Neural progenitor cell (in vitro differentiated cells): ENCODE measurements around the gene COL23A1. TPM values are rescaled to one million over a fixed set of nuclear protein-coding genes. Genes with fewer than 3 reads are reported as not detected.

Source experiments
- DNase-seq: peaks from one replicate; pipeline ENCODE4 v3.0.0-alpha.2; 2016; ENCODE audit warnings: low spot score
- H2AFZ ChIP-seq: fragments of 200-600 bp; sonication (generic); replicated peaks from 2 replicates; pipeline ENCODE4 v1.6.1; 2016; ENCODE audit warnings: antibody characterized with exemption
- H3F3A ChIP-seq: fragments of 200-600 bp; sonication (generic); 2 replicates; pipeline ENCODE4 v1.6.1; 2016; ENCODE audit warnings: antibody characterized with exemption, low read depth
- H3K27ac ChIP-seq: fragments of 200-600 bp; sonication (generic); 2 replicates; pipeline ENCODE4 v1.5.1; 2016; ENCODE audit warnings: mild to moderate bottlenecking
- H3K27me3 ChIP-seq: fragments of 200-600 bp; sonication (generic); 2 replicates; pipeline ENCODE4 v1.6.1; 2016; ENCODE audit warnings: mild to moderate bottlenecking, moderate library complexity
- H3K36me3 ChIP-seq: fragments of 200-600 bp; sonication (generic); 2 replicates; pipeline ENCODE4 v1.5.1; 2016
- H3K4me1 ChIP-seq: fragments of 200-600 bp; sonication (generic); 2 replicates; pipeline ENCODE4 v1.6.1; 2016; ENCODE audit warnings: mixed run types
- H3K4me2 ChIP-seq: fragments of 200-600 bp; sonication (generic); 2 replicates; pipeline ENCODE4 v1.6.1; 2016
- H3K4me3 ChIP-seq: fragments of 200-600 bp; sonication (generic); 2 replicates; pipeline ENCODE4 v1.5.1; 2016
- H3K79me2 ChIP-seq: fragments of 200-600 bp; sonication (generic); 2 replicates; pipeline ENCODE4 v1.6.1; 2016; ENCODE audit warnings: low read depth
- H3K9ac ChIP-seq: fragments of 200-600 bp; sonication (generic); 2 replicates; pipeline ENCODE4 v1.6.1; 2016
- H3K9me3 ChIP-seq: fragments of 200-600 bp; sonication (generic); 2 replicates; pipeline ENCODE4 v1.5.1; 2016; ENCODE audit warnings: low read depth
- H4K20me1 ChIP-seq: fragments of 200-600 bp; sonication (generic); 2 replicates; pipeline ENCODE4 v1.6.1; 2016; ENCODE audit warnings: low read depth
- H3K27ac Mint-ChIP-seq: 3 replicates; pipeline ENCODE4 v1.8.0; 2021; ENCODE audit warnings: mixed read lengths
- H3K27me3 Mint-ChIP-seq: 2 replicates; pipeline ENCODE4 v1.8.0; 2022; ENCODE audit warnings: low read depth, mild to moderate bottlenecking, inconsistent platforms, moderate library complexity, mixed read lengths; ENCODE audit not compliant: insufficient read depth
- H3K36me3 Mint-ChIP-seq: 3 replicates; pipeline ENCODE4 v1.8.0; 2021; ENCODE audit warnings: mixed read lengths
- H3K4me1 Mint-ChIP-seq: 3 replicates; pipeline ENCODE4 v1.8.0; 2021; ENCODE audit warnings: mixed read lengths
- H3K4me3 Mint-ChIP-seq: 3 replicates; pipeline ENCODE4 v1.8.0; 2021; ENCODE audit warnings: mild to moderate bottlenecking, moderate library complexity, mixed read lengths
- H3K9me3 Mint-ChIP-seq: 3 replicates; pipeline ENCODE4 v1.8.0; 2020; ENCODE audit warnings: mixed read lengths
- EZH2 ChIP-seq: fragments of 200-600 bp; sonication (generic); IDR thresholded peaks from 2 replicates; pipeline ENCODE4 v1.6.1; 2017; ENCODE audit warnings: antibody characterized with exemption, mild to moderate bottlenecking, moderate library complexity
- EZH2phosphoT487 ChIP-seq: fragments of 200-600 bp; sonication (generic); IDR thresholded peaks from 2 replicates; pipeline ENCODE4 v1.6.1; 2017; ENCODE audit warnings: antibody characterized with exemption
- total RNA-seq: library from RNA; depleted of rRNA; stranded (reverse); fragments of >200 nt; gene quantifications from 2 replicates; pipeline ENCODE4 v1.2.3, GENCODE V29; 2015; ENCODE audit warnings: low replicate concordance
- TF ChIP-seq, protein P1 (sequence below): fragments of 200-600 bp; sonication (generic); IDR thresholded peaks from 2 replicates; pipeline ENCODE4 v1.5.1; 2017; ENCODE audit warnings: antibody characterized with exemption, mild to moderate bottlenecking

COL23A1 gene
- total RNA-seq, 1 donor from 2014 or later: not detected

DNA sequence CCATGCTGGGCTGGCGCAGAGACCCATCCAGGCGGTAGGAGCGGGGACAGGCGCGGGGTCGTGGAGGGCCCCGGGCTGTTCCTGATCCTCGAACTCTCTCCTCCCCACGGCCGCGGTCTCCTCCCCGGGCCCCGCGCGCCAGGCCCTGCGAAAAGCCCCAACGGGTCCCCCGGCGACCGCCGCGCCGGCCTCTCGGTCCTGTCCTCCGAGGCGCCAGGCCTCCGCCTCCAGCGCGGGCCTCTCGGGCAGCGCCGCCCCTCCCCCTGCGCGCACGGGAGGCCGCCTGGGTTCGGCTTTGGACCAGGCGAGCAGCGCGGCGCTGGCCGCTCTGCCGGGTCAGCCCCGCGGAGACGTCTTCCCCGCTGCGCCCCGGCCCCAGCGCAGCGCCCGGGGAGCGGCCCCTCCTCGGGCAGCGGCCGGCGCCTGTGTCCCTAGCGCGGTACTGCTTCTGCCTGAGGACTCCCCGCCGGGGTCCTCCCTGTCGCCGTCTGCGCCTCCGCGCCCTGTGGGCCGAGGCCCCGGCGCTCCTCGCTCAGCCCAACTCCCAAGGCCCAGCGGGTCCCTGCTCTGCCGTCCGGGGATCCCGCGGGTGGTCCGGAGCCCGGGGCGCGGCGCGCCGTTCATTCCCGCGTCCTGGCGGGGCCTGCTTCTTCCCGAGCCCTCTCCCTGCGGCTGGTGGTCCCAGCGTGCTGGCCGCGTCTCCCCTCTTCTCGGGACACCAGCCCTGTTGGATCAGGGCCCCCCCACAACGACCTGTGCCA is 13.4 kb downstream of the COL23A1 start:
- peak overlapping the region; percentile 97 for H2AFZ ChIP-seq
- peaks cover 4% of the 10 kb centered on the region for H3K9me3 ChIP-seq
- Mint-ChIP-seq H3K36me3 (peaks cover 18% of the 10 kb centered on the region), H3K9me3 (peaks cover 19% of the 10 kb centered on the region), H3K4me3 (peak overlapping the region; percentile 81), H3K27ac (no peak overlapping the region), H3K27me3 (peaks cover 8% of the 10 kb centered on the region), H3K4me1 (peaks cover 12% of the 10 kb centered on the region)
- peaks cover 14% of the 10 kb centered on the region for H3F3A ChIP-seq
- TF ChIP-seq EZH2 (peak; percentile 76), EZH2phosphoT487 (no peak)
- TF ChIP-seq, protein P1, sequence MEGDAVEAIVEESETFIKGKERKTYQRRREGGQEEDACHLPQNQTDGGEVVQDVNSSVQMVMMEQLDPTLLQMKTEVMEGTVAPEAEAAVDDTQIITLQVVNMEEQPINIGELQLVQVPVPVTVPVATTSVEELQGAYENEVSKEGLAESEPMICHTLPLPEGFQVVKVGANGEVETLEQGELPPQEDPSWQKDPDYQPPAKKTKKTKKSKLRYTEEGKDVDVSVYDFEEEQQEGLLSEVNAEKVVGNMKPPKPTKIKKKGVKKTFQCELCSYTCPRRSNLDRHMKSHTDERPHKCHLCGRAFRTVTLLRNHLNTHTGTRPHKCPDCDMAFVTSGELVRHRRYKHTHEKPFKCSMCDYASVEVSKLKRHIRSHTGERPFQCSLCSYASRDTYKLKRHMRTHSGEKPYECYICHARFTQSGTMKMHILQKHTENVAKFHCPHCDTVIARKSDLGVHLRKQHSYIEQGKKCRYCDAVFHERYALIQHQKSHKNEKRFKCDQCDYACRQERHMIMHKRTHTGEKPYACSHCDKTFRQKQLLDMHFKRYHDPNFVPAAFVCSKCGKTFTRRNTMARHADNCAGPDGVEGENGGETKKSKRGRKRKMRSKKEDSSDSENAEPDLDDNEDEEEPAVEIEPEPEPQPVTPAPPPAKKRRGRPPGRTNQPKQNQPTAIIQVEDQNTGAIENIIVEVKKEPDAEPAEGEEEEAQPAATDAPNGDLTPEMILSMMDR: no peak
- H3K36me3 ChIP-seq: no peaks in the 10 kb centered on the region
- no peaks in the 10 kb centered on the region for H4K20me1 ChIP-seq
- H3K4me2 ChIP-seq: peak overlapping the region; percentile 83
- peak overlapping the region; percentile 51 for H3K4me3 ChIP-seq
- H3K27me3 ChIP-seq: peaks cover 63% of the 10 kb centered on the region
- DNase-seq: peak; percentile 78
- H3K27ac ChIP-seq: no peak overlapping the region
- no peak overlapping the region for H3K9ac ChIP-seq
- H3K4me1 ChIP-seq: no peaks in the 10 kb centered on the region
- H3K79me2 ChIP-seq: no peaks in the 10 kb centered on the region

DNA sequence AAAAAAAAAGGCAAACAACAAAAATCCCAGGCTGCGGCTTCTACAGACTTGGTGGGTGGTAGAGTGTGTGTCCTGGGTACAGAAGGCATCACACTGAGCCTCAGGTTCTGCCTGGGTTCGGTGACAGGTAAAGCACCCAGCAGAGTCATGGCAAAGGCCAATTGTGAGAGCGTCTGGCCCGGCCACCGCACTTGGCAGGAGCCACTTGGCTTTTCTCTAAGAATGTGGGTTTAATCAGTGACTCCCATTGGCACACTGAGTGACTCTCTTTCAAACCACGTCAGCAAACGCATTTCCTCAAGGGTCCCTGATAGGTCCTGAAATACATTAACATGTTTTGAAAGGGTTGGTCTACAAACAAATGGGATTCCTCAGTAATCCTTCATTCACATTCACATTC is 17.0 kb downstream of the COL23A1 start:
- H3K36me3 ChIP-seq: no peaks in the 10 kb centered on the region
- Mint-ChIP-seq H3K27me3 (peaks cover 8% of the 10 kb centered on the region), H3K36me3 (peaks cover 24% of the 10 kb centered on the region), H3K27ac (no peak overlapping the region), H3K9me3 (peaks cover 25% of the 10 kb centered on the region), H3K4me1 (peaks cover 11% of the 10 kb centered on the region), H3K4me3 (no peak overlapping the region)
- peaks cover 13% of the 10 kb centered on the region for H3F3A ChIP-seq
- H3K4me1 ChIP-seq: no peaks in the 10 kb centered on the region
- H3K9me3 ChIP-seq: peaks cover 4% of the 10 kb centered on the region
- no peak overlapping the region for H3K4me3 ChIP-seq
- no peak overlapping the region for H3K4me2 ChIP-seq
- TF ChIP-seq, protein P1: no peak
- no peak for TF ChIP-seq EZH2
- no peak for TF ChIP-seq EZH2phosphoT487
- no peaks in the 10 kb centered on the region for H4K20me1 ChIP-seq
- no peak for DNase-seq
- H2AFZ ChIP-seq: no peak overlapping the region
- no peak overlapping the region for H3K9ac ChIP-seq
- no peaks in the 10 kb centered on the region for H3K79me2 ChIP-seq
- peaks cover 47% of the 10 kb centered on the region for H3K27me3 ChIP-seq
- H3K27ac ChIP-seq: no peak overlapping the region

DNA sequence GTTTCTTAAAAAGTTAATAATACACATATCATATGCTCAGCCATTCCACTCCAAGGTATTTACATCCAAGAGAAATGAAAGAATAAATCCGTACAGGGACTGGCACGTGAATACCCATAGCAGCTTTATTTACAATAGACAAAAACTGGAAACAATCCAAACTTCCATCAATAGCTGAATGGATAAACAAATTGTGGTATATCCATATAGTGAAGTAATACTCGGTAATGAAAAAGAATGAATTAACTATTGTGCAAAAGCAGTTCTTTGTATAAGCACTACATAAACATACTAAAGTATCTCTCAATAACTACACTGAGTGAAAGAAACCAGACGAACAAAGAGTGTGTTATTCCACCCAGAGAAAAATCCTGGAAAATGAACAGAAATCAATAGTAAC is 17.6 kb downstream of the COL23A1 start:
- peaks cover 24% of the 10 kb centered on the region for H3K36me3 Mint-ChIP-seq
- no peak overlapping the region for H3K4me3 ChIP-seq

More for the DNA sequence above, 17.6 kb downstream of the COL23A1 start:
- TF ChIP-seq, protein P1: no peak
- TF ChIP-seq EZH2phosphoT487 (no peak), EZH2 (no peak)
- Mint-ChIP-seq H3K4me3 (no peak overlapping the region), H3K9me3 (peaks cover 28% of the 10 kb centered on the region), H3K4me1 (peaks cover 7% of the 10 kb centered on the region), H3K27me3 (peaks cover 8% of the 10 kb centered on the region), H3K27ac (no peak overlapping the region)
- Histone ChIP-seq H3K79me2 (no peaks in the 10 kb centered on the region), H3K27me3 (peaks cover 41% of the 10 kb centered on the region), H3F3A (peaks cover 7% of the 10 kb centered on the region), H3K9ac (no peak overlapping the region), H4K20me1 (no peaks in the 10 kb centered on the region), H2AFZ (no peak overlapping the region), H3K27ac (no peak overlapping the region), H3K4me2 (no peak overlapping the region), H3K36me3 (no peaks in the 10 kb centered on the region), H3K4me1 (no peaks in the 10 kb centered on the region), H3K9me3 (peaks cover 4% of the 10 kb centered on the region)
- DNase-seq: no peak
